SK-N-SH treated with all-trans-retinoic acid at 6 μM for 48 hours (cell line): ENCODE data around the gene TRA2A.
A peak's percentile ranks its signal among the peaks of the same experiment; 100 is the strongest.

ENCODE experiments used
- ATAC-seq: fragments of 200-7000 bp; cut with Tn5 transposase; 3 replicates; pipeline ENCODE4 v1.9.1; 2020; ENCODE audit warnings: mild to moderate bottlenecking, moderate library complexity
- ARNTL ChIP-seq: fragments of 450-650 bp; formaldehyde crosslinking; IDR thresholded peaks from 2 replicates; pipeline ENCODE4 v1.5.0; 2020; ENCODE audit warnings: low read depth, mild to moderate bottlenecking, moderate library complexity, borderline replicate concordance
- BACH2 ChIP-seq: fragments of 250-450 bp; sonication (Bioruptor Pico); IDR thresholded peaks from 2 replicates; pipeline ENCODE4 v1.9.0; 2021; ENCODE audit warnings: mild to moderate bottlenecking, borderline replicate concordance
- CSDC2 ChIP-seq: fragments of 250-450 bp; sonication (Bioruptor Pico); IDR thresholded peaks from 2 replicates; pipeline ENCODE4 v1.5.0; 2020; ENCODE audit warnings: mild to moderate bottlenecking, moderate library complexity
- ESRRG ChIP-seq: fragments of 250-450 bp; sonication (Bioruptor Pico); IDR thresholded peaks from 2 replicates; pipeline ENCODE4 v1.6.1; 2021; ENCODE audit warnings: mild to moderate bottlenecking
- GLIS3 ChIP-seq: fragments of 250-450 bp; sonication (Bioruptor Pico); IDR thresholded peaks from 2 replicates; pipeline ENCODE4 v1.5.0; 2020; ENCODE audit warnings: mild to moderate bottlenecking, moderate library complexity
- ISL1 ChIP-seq: fragments of 250-450 bp; sonication (Bioruptor Pico); IDR thresholded peaks from 2 replicates; pipeline ENCODE4 v2.1.2; 2022; ENCODE audit warnings: mild to moderate bottlenecking, moderate library complexity
- OSR1 ChIP-seq: fragments of 250-450 bp; sonication (Bioruptor Pico); IDR thresholded peaks from 2 replicates; pipeline ENCODE4 v1.8.0; 2022; ENCODE audit warnings: moderate library complexity, mild to moderate bottlenecking, inconsistent platforms
- PPARA ChIP-seq: fragments of 250-450 bp; sonication (Bioruptor Pico); IDR thresholded peaks from 2 replicates; pipeline ENCODE4 v1.5.0; 2020; ENCODE audit warnings: mild to moderate bottlenecking, borderline replicate concordance
- RARB ChIP-seq: fragments of 250-450 bp; sonication (Bioruptor Pico); IDR thresholded peaks from 2 replicates; pipeline ENCODE4 v1.8.0; 2021; ENCODE audit warnings: mild to moderate bottlenecking, moderate library complexity
- SNAI2 ChIP-seq: fragments of 250-450 bp; sonication (Bioruptor Pico); IDR thresholded peaks from 2 replicates; pipeline ENCODE4 v1.5.0; 2020; ENCODE audit warnings: mild to moderate bottlenecking, moderate library complexity
- TCF4 ChIP-seq: fragments of 250-450 bp; sonication (Bioruptor Pico); IDR thresholded peaks from 2 replicates; pipeline ENCODE4 v1.8.0; 2021; ENCODE audit warnings: mild to moderate bottlenecking, moderate library complexity, borderline replicate concordance
- TOX ChIP-seq: fragments of 250-450 bp; sonication (Bioruptor Pico); IDR thresholded peaks from 2 replicates; pipeline ENCODE4 v1.8.0; 2021; ENCODE audit warnings: mild to moderate bottlenecking, moderate library complexity, borderline replicate concordance
- ZC3H10 ChIP-seq: fragments of 250-450 bp; sonication (Bioruptor Pico); IDR thresholded peaks from 2 replicates; pipeline ENCODE4 v1.5.1; 2021; ENCODE audit warnings: mild to moderate bottlenecking, moderate library complexity
- ZFP3 ChIP-seq: fragments of 250-450 bp; sonication (Bioruptor Pico); IDR thresholded peaks from 2 replicates; pipeline ENCODE4 v1.5.0; 2020; ENCODE audit warnings: mild to moderate bottlenecking, moderate library complexity
- ZFP30 ChIP-seq: fragments of 450-650 bp; formaldehyde crosslinking; IDR thresholded peaks from 2 replicates; pipeline ENCODE4 v1.5.0; 2022; ENCODE audit warnings: mild to moderate bottlenecking, moderate library complexity
- ZNF565 ChIP-seq: fragments of 450-650 bp; formaldehyde crosslinking; conservative IDR thresholded peaks from 2 replicates; pipeline ENCODE4 v1.5.0; 2020; ENCODE audit warnings: low read depth, mild to moderate bottlenecking, moderate library complexity
- ZNF70 ChIP-seq: fragments of 450-650 bp; formaldehyde crosslinking; IDR thresholded peaks from 2 replicates; pipeline ENCODE4 v1.5.0; 2020; ENCODE audit warnings: mild to moderate bottlenecking, moderate library complexity
- ZNF8 ChIP-seq: fragments of 450-650 bp; formaldehyde crosslinking; IDR thresholded peaks from 2 replicates; pipeline ENCODE4 v1.5.0; 2020; ENCODE audit warnings: mild to moderate bottlenecking, moderate library complexity
- TF ChIP-seq, protein P1 (sequence below): fragments of 250-450 bp; sonication (Bioruptor Pico); IDR thresholded peaks from 2 replicates; pipeline ENCODE4 v1.5.1; 2021; ENCODE audit warnings: mild to moderate bottlenecking, moderate library complexity
- TF ChIP-seq, protein P2 (sequence below): fragments of 250-450 bp; sonication (Bioruptor Pico); IDR thresholded peaks from 2 replicates; pipeline ENCODE4 v1.8.0; 2020; ENCODE audit warnings: mild to moderate bottlenecking, moderate library complexity, borderline replicate concordance
- TF ChIP-seq, protein P3 (sequence below): fragments of 250-450 bp; sonication (Bioruptor Pico); IDR thresholded peaks from 2 replicates; pipeline ENCODE4 v1.5.0; 2020; ENCODE audit warnings: mild to moderate bottlenecking, moderate library complexity
- TF ChIP-seq, protein P4 (sequence below): fragments of 250-450 bp; sonication (Bioruptor Pico); IDR thresholded peaks from 2 replicates; pipeline ENCODE4 v1.8.0; 2021; ENCODE audit warnings: low read depth, mild to moderate bottlenecking, moderate library complexity, borderline replicate concordance
- TF ChIP-seq, protein P5 (sequence below): fragments of 250-450 bp; sonication (Bioruptor Pico); IDR thresholded peaks from 2 replicates; pipeline ENCODE4 v1.5.1; 2020; ENCODE audit warnings: low read depth, mild to moderate bottlenecking, moderate library complexity

TRA2A gene

DNA sequence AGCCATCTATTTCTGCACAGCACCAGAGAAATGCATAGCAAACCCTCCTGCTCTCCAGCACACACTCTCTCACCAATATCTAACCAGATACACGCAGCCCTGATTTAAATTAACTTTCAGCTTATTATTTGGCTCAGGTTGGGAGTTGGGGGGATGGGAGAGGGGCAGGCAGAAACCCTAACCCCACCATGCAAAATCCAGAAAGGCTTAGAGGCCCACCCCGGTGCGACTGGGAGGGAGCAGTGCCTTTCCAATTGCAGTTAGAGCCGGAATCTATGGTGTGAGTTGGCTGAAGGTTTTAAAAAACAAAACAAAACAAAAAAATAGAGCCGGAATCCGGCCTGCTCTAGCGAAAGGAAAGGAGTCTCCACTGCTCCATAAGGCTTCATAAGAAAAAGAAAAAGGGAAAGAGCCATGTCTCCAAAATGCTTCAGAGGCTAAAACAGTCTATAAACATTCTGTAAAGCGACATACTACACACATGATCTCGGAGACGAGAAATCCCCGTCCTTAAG is 64.4 kb downstream of the TRA2A start:
- TF ChIP-seq OSR1 (CRISPR knock-in tag) (no peak), GLIS3 (CRISPR knock-in tag) (no peak), TOX (no peak), ZC3H10 (CRISPR knock-in tag) (no peak), CSDC2 (CRISPR knock-in tag) (no peak), TCF4 (CRISPR knock-in tag) (no peak), ARNTL (CRISPR knock-in tag) (no peak)
- TF ChIP-seq, protein P1, sequence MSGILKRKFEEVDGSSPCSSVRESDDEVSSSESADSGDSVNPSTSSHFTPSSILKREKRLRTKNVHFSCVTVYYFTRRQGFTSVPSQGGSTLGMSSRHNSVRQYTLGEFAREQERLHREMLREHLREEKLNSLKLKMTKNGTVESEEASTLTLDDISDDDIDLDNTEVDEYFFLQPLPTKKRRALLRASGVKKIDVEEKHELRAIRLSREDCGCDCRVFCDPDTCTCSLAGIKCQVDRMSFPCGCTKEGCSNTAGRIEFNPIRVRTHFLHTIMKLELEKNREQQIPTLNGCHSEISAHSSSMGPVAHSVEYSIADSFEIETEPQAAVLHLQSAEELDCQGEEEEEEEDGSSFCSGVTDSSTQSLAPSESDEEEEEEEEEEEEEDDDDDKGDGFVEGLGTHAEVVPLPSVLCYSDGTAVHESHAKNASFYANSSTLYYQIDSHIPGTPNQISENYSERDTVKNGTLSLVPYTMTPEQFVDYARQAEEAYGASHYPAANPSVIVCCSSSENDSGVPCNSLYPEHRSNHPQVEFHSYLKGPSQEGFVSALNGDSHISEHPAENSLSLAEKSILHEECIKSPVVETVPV (CRISPR knock-in tag): no peak
- no peak; the same call in 2 of the 3 replicates for ATAC-seq

DNA sequence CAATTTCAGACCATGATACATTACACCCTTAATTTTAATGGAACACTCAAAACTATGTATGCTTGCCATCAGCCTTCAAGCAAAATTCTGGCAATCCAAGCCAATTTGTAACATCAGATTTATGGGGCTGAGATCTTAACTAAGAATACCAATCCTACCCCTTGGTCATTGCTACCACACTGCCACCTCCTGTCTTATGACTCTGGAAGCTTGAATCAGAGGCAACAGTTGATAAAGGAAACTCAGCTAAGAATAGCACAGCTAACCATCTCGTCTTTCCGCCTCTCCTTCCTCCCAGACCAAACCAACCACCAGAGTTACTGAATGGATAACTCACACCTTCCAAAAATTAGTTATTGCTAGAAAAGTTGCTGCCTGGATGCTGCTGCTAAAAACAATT is 68.9 kb downstream of the TRA2A start:
- TF ChIP-seq ISL1 (peak; percentile 53), ESRRG (no peak)
- TF ChIP-seq, protein P2, sequence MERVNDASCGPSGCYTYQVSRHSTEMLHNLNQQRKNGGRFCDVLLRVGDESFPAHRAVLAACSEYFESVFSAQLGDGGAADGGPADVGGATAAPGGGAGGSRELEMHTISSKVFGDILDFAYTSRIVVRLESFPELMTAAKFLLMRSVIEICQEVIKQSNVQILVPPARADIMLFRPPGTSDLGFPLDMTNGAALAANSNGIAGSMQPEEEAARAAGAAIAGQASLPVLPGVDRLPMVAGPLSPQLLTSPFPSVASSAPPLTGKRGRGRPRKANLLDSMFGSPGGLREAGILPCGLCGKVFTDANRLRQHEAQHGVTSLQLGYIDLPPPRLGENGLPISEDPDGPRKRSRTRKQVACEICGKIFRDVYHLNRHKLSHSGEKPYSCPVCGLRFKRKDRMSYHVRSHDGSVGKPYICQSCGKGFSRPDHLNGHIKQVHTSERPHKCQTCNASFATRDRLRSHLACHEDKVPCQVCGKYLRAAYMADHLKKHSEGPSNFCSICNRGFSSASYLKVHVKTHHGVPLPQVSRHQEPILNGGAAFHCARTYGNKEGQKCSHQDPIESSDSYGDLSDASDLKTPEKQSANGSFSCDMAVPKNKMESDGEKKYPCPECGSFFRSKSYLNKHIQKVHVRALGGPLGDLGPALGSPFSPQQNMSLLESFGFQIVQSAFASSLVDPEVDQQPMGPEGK (CRISPR knock-in tag): no peak
- ATAC-seq: peak; percentile 59

DNA sequence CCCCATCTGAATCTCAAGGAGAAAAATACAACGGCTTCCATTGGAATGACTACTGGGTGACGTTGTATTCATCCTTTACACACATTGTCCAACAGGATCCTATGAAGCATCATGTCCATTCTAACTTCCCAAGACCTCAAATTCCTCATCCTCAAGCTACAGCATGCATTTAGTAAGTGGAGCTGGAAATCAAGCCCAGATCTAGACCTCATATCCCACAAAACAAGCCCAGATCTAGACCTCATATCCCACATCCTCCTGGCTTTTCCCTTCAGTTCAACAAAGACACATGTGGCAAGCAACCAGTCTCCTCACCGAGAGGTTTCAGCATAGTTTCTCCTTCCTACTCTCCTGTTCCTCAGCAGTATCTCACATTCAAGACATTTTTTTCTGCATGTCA is 73.7 kb downstream of the TRA2A start:
- TF ChIP-seq OSR1 (CRISPR knock-in tag) (no peak), TOX (no peak), PPARA (CRISPR knock-in tag) (no peak), CSDC2 (CRISPR knock-in tag) (no peak), ZNF8 (CRISPR knock-in tag) (no peak), ZFP30 (CRISPR knock-in tag) (no peak), ZNF70 (no peak), ISL1 (no peak), ZC3H10 (CRISPR knock-in tag) (no peak), ZNF565 (CRISPR knock-in tag) (no peak), SNAI2 (CRISPR knock-in tag) (no peak)
- TF ChIP-seq, protein P3, sequence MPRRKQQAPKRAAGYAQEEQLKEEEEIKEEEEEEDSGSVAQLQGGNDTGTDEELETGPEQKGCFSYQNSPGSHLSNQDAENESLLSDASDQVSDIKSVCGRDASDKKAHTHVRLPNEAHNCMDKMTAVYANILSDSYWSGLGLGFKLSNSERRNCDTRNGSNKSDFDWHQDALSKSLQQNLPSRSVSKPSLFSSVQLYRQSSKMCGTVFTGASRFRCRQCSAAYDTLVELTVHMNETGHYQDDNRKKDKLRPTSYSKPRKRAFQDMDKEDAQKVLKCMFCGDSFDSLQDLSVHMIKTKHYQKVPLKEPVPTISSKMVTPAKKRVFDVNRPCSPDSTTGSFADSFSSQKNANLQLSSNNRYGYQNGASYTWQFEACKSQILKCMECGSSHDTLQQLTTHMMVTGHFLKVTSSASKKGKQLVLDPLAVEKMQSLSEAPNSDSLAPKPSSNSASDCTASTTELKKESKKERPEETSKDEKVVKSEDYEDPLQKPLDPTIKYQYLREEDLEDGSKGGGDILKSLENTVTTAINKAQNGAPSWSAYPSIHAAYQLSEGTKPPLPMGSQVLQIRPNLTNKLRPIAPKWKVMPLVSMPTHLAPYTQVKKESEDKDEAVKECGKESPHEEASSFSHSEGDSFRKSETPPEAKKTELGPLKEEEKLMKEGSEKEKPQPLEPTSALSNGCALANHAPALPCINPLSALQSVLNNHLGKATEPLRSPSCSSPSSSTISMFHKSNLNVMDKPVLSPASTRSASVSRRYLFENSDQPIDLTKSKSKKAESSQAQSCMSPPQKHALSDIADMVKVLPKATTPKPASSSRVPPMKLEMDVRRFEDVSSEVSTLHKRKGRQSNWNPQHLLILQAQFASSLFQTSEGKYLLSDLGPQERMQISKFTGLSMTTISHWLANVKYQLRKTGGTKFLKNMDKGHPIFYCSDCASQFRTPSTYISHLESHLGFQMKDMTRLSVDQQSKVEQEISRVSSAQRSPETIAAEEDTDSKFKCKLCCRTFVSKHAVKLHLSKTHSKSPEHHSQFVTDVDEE (CRISPR knock-in tag): no peak
- TF ChIP-seq, protein P1 (CRISPR knock-in tag): no peak
- TF ChIP-seq, protein P4, sequence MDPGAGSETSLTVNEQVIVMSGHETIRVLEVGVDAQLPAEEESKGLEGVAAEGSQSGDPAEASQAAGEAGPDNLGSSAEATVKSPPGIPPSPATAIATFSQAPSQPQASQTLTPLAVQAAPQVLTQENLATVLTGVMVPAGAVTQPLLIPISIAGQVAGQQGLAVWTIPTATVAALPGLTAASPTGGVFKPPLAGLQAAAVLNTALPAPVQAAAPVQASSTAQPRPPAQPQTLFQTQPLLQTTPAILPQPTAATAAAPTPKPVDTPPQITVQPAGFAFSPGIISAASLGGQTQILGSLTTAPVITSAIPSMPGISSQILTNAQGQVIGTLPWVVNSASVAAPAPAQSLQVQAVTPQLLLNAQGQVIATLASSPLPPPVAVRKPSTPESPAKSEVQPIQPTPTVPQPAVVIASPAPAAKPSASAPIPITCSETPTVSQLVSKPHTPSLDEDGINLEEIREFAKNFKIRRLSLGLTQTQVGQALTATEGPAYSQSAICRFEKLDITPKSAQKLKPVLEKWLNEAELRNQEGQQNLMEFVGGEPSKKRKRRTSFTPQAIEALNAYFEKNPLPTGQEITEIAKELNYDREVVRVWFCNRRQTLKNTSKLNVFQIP (CRISPR knock-in tag): no peak
- ATAC-seq: no peak

DNA sequence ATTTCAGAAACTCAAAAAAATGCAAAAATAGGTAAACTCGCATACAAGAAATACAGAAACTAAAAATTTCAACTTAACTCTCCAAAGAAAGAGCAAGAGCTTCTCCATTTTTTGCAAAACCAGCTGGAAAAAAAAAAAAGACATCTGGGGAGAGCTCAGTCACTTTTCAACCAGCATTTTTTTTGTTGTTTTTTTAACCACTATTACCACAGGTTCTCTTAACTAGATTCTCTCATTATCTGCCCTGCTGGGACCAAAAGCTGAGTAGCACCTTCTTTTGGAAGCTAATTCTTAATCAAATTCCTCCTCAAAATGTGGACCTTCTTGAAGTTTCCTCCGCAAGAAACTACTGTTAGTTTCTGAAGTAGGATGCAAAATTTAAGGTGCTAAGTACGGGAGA is 75.7 kb downstream of the TRA2A start:
- no peak for ATAC-seq
- TF ChIP-seq ZNF8 (CRISPR knock-in tag) (no peak), ZC3H10 (CRISPR knock-in tag) (no peak), ESRRG (no peak), ARNTL (CRISPR knock-in tag) (no peak), RARB (CRISPR knock-in tag) (no peak), CSDC2 (CRISPR knock-in tag) (no peak), BACH2 (no peak), ZFP3 (CRISPR knock-in tag) (no peak), ZNF70 (no peak)
- TF ChIP-seq, protein P5, sequence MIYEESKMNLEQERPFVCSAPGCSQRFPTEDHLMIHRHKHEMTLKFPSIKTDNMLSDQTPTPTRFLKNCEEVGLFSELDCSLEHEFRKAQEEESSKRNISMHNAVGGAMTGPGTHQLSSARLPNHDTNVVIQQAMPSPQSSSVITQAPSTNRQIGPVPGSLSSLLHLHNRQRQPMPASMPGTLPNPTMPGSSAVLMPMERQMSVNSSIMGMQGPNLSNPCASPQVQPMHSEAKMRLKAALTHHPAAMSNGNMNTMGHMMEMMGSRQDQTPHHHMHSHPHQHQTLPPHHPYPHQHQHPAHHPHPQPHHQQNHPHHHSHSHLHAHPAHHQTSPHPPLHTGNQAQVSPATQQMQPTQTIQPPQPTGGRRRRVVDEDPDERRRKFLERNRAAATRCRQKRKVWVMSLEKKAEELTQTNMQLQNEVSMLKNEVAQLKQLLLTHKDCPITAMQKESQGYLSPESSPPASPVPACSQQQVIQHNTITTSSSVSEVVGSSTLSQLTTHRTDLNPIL (CRISPR knock-in tag): no peak
- TF ChIP-seq, protein P1 (CRISPR knock-in tag): no peak
